ENCODE results near the gene GALNT3. TPM values are rescaled to one million over a fixed set of nuclear protein-coding genes. Genes with fewer than 3 reads are reported as not detected.
A peak's percentile ranks its signal among the peaks of the same experiment; 100 is the strongest.

The GALNT3 gene
- total and polyA plus RNA-seq, 9 of the 15 experiments (the other 6 are each of a cell fraction or from before 2014, with no cell fraction given) = 0.03 to 0.29 (median 0.06) TPM; not detected in 6

DNA sequence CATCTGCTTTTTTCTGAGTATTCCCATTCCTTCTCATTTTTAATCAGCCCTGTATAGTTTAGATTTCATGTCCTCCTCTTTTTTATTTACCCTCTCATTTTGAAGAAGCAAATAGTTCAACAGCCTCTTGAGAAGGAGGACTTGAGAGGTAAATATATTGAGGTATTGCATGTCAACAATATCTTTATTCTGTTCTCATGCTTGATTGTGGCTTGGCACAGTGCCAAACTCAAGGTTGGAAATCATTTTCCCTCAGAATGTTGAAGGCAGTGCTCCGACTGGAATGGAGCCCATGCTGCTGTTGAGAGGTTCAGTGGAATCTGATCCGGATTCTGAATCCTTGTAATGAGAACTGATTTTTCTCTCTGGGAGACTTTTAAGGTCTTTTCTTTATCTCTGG lies 31.0 kb upstream of the GALNT3 start:
- H4K20me1 ChIP-seq (replicated peaks; ENCODE audit: control insufficient read depth, insufficient read depth, low read length) = no peaks in the 10 kb centered on the region
- no peaks in the 10 kb centered on the region for H3K36me3 ChIP-seq (ENCODE audit: control insufficient read depth, insufficient read depth, low read length)
- POLR2A ChIA-PET = no interaction called here
- no peaks in the 10 kb centered on the region for H3K27me3 ChIP-seq (ENCODE audit: control insufficient read depth in 2 of 2, insufficient read depth in 2 of 2, low read length in 2 of 2)
- 0% methylated on average over 2 of the region's 2 CpGs for WGBS (ENCODE audit: insufficient coverage, low coverage, missing lambda C conversion rate)
- in situ Hi-C loops (cut with MboI) = no loop called here
- no peak for ATAC-seq
- H3K9me1 ChIP-seq (ENCODE audit: control insufficient read depth, insufficient read depth, low read length) = no peaks in the 10 kb centered on the region
- H3K9me3 ChIP-seq (replicated peaks; ENCODE audit: control insufficient read depth, insufficient read depth, low read depth, low read length) = no peaks in the 10 kb centered on the region
- H3K79me2 ChIP-seq (ENCODE audit: control insufficient read depth, insufficient read depth, low read length) = no peaks in the 10 kb centered on the region
- CTCF ChIA-PET (ENCODE audit: low intra/inter-chr PET ratio) = no interaction called here
- H2AFZ ChIP-seq (ENCODE audit: low read depth, low read length) = no peak overlapping the region
- no peak overlapping the region for H3K27ac ChIP-seq (ENCODE audit: extremely low read depth, low read depth, low read length)
- no peak overlapping the region for H3K4me2 ChIP-seq (ENCODE audit: insufficient read depth, low read length)
- BruUV-seq (replicated peaks) = no TSS peak
- intact Hi-C loops (cut with micrococcal nuclease) = no loop called here
- FAIRE-seq = no peak
- TF ChIP-seq, protein P1, sequence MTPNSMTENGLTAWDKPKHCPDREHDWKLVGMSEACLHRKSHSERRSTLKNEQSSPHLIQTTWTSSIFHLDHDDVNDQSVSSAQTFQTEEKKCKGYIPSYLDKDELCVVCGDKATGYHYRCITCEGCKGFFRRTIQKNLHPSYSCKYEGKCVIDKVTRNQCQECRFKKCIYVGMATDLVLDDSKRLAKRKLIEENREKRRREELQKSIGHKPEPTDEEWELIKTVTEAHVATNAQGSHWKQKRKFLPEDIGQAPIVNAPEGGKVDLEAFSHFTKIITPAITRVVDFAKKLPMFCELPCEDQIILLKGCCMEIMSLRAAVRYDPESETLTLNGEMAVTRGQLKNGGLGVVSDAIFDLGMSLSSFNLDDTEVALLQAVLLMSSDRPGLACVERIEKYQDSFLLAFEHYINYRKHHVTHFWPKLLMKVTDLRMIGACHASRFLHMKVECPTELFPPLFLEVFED (CRISPR knock-in tag; conservative IDR thresholded peaks at IDR 0.05) = no peak
- TF ChIP-seq SIN3A (IDR thresholded peaks at IDR 0.05; ENCODE audit: borderline replicate concordance in 2 of 2, control insufficient read depth in 1 of 2, low read depth in 2 of 2, low read length in 2 of 2) (no peak), ZNF143 (CRISPR knock-in tag; IDR thresholded peaks at IDR 0.05) (no peak), SMARCB1 (IDR thresholded peaks at IDR 0.05; ENCODE audit: insufficient read length, low read depth) (no peak), ZBTB1 (CRISPR knock-in tag; IDR thresholded peaks at IDR 0.05; ENCODE audit: borderline replicate concordance, low read depth) (no peak), NFIX (CRISPR knock-in tag; IDR thresholded peaks at IDR 0.05; ENCODE audit: low read depth) (peak; percentile 96), MAZ (CRISPR knock-in tag; conservative IDR thresholded peaks at IDR 0.05 in 1 of 2, IDR thresholded peaks at IDR 0.05 in 1 of 2) (no peak), HNRNPK (IDR thresholded peaks at IDR 0.05; ENCODE audit: low read depth, low read length, poor library complexity, severe bottlenecking) (no peak), POLR2B (IDR thresholded peaks at IDR 0.05; ENCODE audit: low read depth, partially characterized antibody) (no peak), FUS (optimal IDR thresholded peaks at IDR 0.05; ENCODE audit: low read depth, low read length) (no peak), NFIC (IDR thresholded peaks at IDR 0.05) (peak; percentile 97), POLR2AphosphoS2 (IDR thresholded peaks at IDR 0.05; ENCODE audit: low read length) (no peak), ZNF551 (CRISPR knock-in tag; IDR thresholded peaks at IDR 0.05) (no peak), STAG1 (CRISPR knock-in tag; IDR thresholded peaks at IDR 0.05; ENCODE audit: borderline replicate concordance) (no peak)
- TF ChIP-seq, protein P2, sequence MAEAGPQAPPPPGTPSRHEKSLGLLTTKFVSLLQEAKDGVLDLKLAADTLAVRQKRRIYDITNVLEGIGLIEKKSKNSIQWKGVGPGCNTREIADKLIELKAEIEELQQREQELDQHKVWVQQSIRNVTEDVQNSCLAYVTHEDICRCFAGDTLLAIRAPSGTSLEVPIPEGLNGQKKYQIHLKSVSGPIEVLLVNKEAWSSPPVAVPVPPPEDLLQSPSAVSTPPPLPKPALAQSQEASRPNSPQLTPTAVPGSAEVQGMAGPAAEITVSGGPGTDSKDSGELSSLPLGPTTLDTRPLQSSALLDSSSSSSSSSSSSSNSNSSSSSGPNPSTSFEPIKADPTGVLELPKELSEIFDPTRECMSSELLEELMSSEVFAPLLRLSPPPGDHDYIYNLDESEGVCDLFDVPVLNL (CRISPR knock-in tag; IDR thresholded peaks at IDR 0.05; ENCODE audit: low read depth) = no peak
- no peak overlapping the region for H3K9ac ChIP-seq (ENCODE audit: insufficient read depth in 1 of 2, low read depth in 2 of 2, low read length in 2 of 2)
- no peaks in the 10 kb centered on the region for H3K4me1 ChIP-seq (replicated peaks in 1 of 2; ENCODE audit: control insufficient read depth in 2 of 2, insufficient read depth in 2 of 2, low read length in 2 of 2)
- no peak for DNase-seq (ENCODE audit: extremely low read depth in 1 of 4, low spot score in 3 of 4)
- H3K4me3 ChIP-seq = no peak overlapping the region
